Esophagus (tissue), 2 donors: Measurements from ENCODE around the gene SLC8A1. TPM values are rescaled to one million over a fixed set of nuclear protein-coding genes. Genes with fewer than 3 reads are reported as not detected.
"Not testable (repeated sequence)": the region's sequence is repeated elsewhere in the genome, so short reads cannot be mapped to it uniquely, and the experiment has no call there.

ENCODE experiments used
- H3K27ac ChIP-seq, 2 donors: one replicate each; pipeline ENCODE4 v1.5.1; 2013; ENCODE audit warnings: low read depth in 2 of 2, mild to moderate bottlenecking in 2 of 2, inconsistent platforms in 1 of 2, low read length in 1 of 2, moderate library complexity in 1 of 2
- H3K27me3 ChIP-seq, 2 donors: one replicate each; pipeline ENCODE4 v1.6.1; 2013; ENCODE audit warnings: low read length in 2 of 2, control low read depth in 1 of 2, mild to moderate bottlenecking in 1 of 2; ENCODE audit not compliant: insufficient read depth in 2 of 2, control insufficient read depth in 1 of 2
- H3K36me3 ChIP-seq, 2 donors: one replicate each; pipeline ENCODE4 v1.6.1; 2013; ENCODE audit warnings: low read length in 1 of 2; ENCODE audit not compliant: control insufficient read depth in 2 of 2, insufficient read depth in 2 of 2
- H3K4me1 ChIP-seq, 2 donors: one replicate each; pipeline ENCODE4 v1.6.1; 2013; ENCODE audit warnings: low read length in 1 of 2; ENCODE audit not compliant: control insufficient read depth in 2 of 2, insufficient read depth in 2 of 2
- H3K4me3 ChIP-seq, 2 donors: one replicate each; pipeline ENCODE4 v1.5.1; 2013; ENCODE audit warnings: low read length in 2 of 2, mild to moderate bottlenecking in 2 of 2, low read depth in 1 of 2, moderate library complexity in 1 of 2
- H3K9me3 ChIP-seq, 2 donors: one replicate each; pipeline ENCODE4 v1.6.1; 2013; ENCODE audit warnings: mild to moderate bottlenecking in 2 of 2, low read depth in 1 of 2, low read length in 1 of 2, moderate library complexity in 1 of 2; ENCODE audit not compliant: control insufficient read depth in 2 of 2, insufficient read depth in 1 of 2
- WGBS, 2 donors: extraction: QIAGEN DNeasy Blood & Tissue Kit; methylation state at CpG; one replicate each; pipeline ENCODE4 v1.1.7; 2013; 5-methylcytosine and 5-hydroxymethylcytosine counted together
- polyA plus RNA-seq, 2 donors: library from polyadenylated mRNA; stranded (reverse); fragments of 200-250 nt; gene quantifications; one replicate each; pipeline ENCODE4 v1.2.3, GENCODE V29; 2013
- donor health status: healthy with polysubstance abuse.
- donor health status: Bipolar disorder and iron deficiency.

The SLC8A1 gene
- polyA plus RNA-seq, 2 donors = 0.26 to 0.73 TPM

GRCh38 chr2:40097691-40098385 lies 354.1 kb downstream of the SLC8A1 start:
- Histone ChIP-seq H3K27me3 (no peaks in the 10 kb centered on the region), H3K9me3 (no peaks in the 10 kb centered on the region), H3K27ac (no peak overlapping the region), H3K4me3 (no peak overlapping the region), H3K36me3 (no peaks in the 10 kb centered on the region), H3K4me1 (no peaks in the 10 kb centered on the region)
- WGBS, 2 donors = 72 to 83% methylated on average over 2 of the region's 2 CpGs

- Histone ChIP-seq H3K27ac (no peak overlapping the region), H3K4me1 (no peaks in the 10 kb centered on the region), H3K9me3 (no peaks in the 10 kb centered on the region), H3K4me3 (no peak overlapping the region), H3K36me3 (no peaks in the 10 kb centered on the region), H3K27me3 (no peaks in the 10 kb centered on the region)
Measured at GRCh38 chr2:40096360-40096759, 355.5 kb downstream of the SLC8A1 start.

GRCh38 chr2:40095000-40095399 lies 356.9 kb downstream of the SLC8A1 start:
- Histone ChIP-seq H3K4me3 (no peak overlapping the region), H3K9me3 (no peaks in the 10 kb centered on the region), H3K27me3 (no peaks in the 10 kb centered on the region), H3K4me1 (no peaks in the 10 kb centered on the region), H3K36me3 (no peaks in the 10 kb centered on the region), H3K27ac (no peak overlapping the region)
- WGBS, 2 donors = 18 to 37% methylated on average over 3 of the region's 3 CpGs

- Histone ChIP-seq H3K36me3 (no peaks in the 10 kb centered on the region), H3K4me1 (no peaks in the 10 kb centered on the region), H3K9me3 (no peaks in the 10 kb centered on the region), H3K27me3 (no peaks in the 10 kb centered on the region), H3K4me3 (no peak overlapping the region), H3K27ac (no peak overlapping the region)
- 58 to 73% methylated on average over 1 of the region's 1 CpG for WGBS, 2 donors
Measured at GRCh38 chr2:40094451-40094850, 357.4 kb downstream of the SLC8A1 start.

GRCh38 chr2:40093021-40093675 lies 358.7 kb downstream of the SLC8A1 start:
- Histone ChIP-seq H3K4me1 (no peaks in the 10 kb centered on the region), H3K27me3 (no peaks in the 10 kb centered on the region), H3K36me3 (no peaks in the 10 kb centered on the region), H3K9me3 (no peaks in the 10 kb centered on the region), H3K27ac (no peak overlapping the region), H3K4me3 (no peak overlapping the region)
- WGBS, 2 donors = 25 to 32% methylated on average over 6 of the region's 6 CpGs

- Histone ChIP-seq H3K9me3 (no peaks in the 10 kb centered on the region), H3K36me3 (no peaks in the 10 kb centered on the region), H3K4me1 (no peaks in the 10 kb centered on the region), H3K27me3 (no peaks in the 10 kb centered on the region), H3K4me3 (no peak overlapping the region), H3K27ac (no peak overlapping the region)
- 93 to 94% methylated on average over 3 of the region's 3 CpGs for WGBS, 2 donors
Measured at GRCh38 chr2:40090044-40090443, 361.8 kb downstream of the SLC8A1 start.

GRCh38 chr2:40087927-40088326 lies 364.0 kb downstream of the SLC8A1 start:
- 95 to 96% methylated on average over 7 of the region's 7 CpGs for WGBS, 2 donors
- Histone ChIP-seq H3K9me3 (no peaks in the 10 kb centered on the region), H3K36me3 (no peaks in the 10 kb centered on the region), H3K27ac (no peak overlapping the region), H3K4me1 (no peaks in the 10 kb centered on the region), H3K27me3 (no peaks in the 10 kb centered on the region), H3K4me3 (no peak overlapping the region)

GRCh38 chr2:40087434-40087833 lies 364.5 kb downstream of the SLC8A1 start:
- no peak overlapping the region for H3K27ac ChIP-seq
- H3K36me3 ChIP-seq = no peaks in the 10 kb centered on the region
- WGBS, 2 donors = 72% methylated on average over 5 of the region's 5 CpGs
- H3K9me3 ChIP-seq = no peaks in the 10 kb centered on the region
- no peak overlapping the region for H3K4me3 ChIP-seq
- no peaks in the 10 kb centered on the region for H3K4me1 ChIP-seq
- no peaks in the 10 kb centered on the region for H3K27me3 ChIP-seq

- no peaks in the 10 kb centered on the region for H3K27me3 ChIP-seq
- H3K9me3 ChIP-seq = no peaks in the 10 kb centered on the region
- no peaks in the 10 kb centered on the region for H3K4me1 ChIP-seq
- H3K4me3 ChIP-seq = no peak overlapping the region
- H3K27ac ChIP-seq = no peak overlapping the region
- no peaks in the 10 kb centered on the region for H3K36me3 ChIP-seq
- WGBS, 2 donors = 63 to 86% methylated on average over 2 of the region's 2 CpGs
Measured at GRCh38 chr2:40085786-40086185, 366.1 kb downstream of the SLC8A1 start.

- not testable (repeated sequence) for H3K4me3 ChIP-seq, H3K27me3 ChIP-seq, H3K4me1 ChIP-seq, H3K27ac ChIP-seq, H3K9me3 ChIP-seq, H3K36me3 ChIP-seq
Measured at GRCh38 chr2:40073336-40073735, 378.6 kb downstream of the SLC8A1 start.
